HG03565 (cell line): ENCODE measurements around the gene ZNF217.
A peak's percentile ranks its signal among the peaks of the same experiment; 100 is the strongest.
"Not testable (repeated sequence)": the region's sequence is repeated elsewhere in the genome, so short reads cannot be mapped to it uniquely, and the experiment has no call there.

Experiments used
- ATAC-seq: cut with Tn5 transposase; IDR thresholded peaks from one replicate; pipeline ENCODE4 v1.9.1; 2021; ENCODE audit warnings: mild to moderate bottlenecking, moderate library complexity; ENCODE audit not compliant: unreplicated experiment

ZNF217 gene

DNA sequence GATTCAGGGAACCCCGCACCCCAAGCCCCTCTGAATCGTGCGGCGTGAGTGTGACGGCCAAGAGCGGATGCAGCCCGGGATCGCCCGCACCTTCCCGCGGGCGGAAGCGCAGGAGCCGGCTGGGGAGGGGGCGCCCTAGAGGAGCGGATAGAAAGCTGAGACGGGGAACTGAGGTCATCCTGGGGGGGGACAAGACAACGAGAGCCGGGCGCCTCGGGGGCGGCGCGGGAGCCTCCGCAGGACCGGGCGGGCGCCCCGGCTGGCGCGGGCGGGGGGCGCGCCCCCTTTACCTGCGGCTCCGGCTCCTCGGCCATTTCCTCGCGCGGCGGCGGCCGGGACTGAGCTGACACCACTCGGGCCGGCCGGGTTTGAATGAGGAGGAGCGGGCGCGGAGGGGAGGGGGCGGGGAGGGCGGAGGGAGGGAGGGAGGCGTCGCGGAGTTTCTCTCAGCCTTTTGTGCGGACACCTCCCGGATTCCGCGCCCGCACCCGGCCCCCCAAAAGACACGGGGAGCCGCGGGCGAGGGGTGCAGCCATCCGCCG, at the start of gene ZNF217:
Gene ZNF217 (minus strand): TSS at position 374 of the 542 bp plus-strand sequence. CDS start 11,013 bp downstream, outside the sequence.
- not testable (repeated sequence) for ATAC-seq

DNA sequence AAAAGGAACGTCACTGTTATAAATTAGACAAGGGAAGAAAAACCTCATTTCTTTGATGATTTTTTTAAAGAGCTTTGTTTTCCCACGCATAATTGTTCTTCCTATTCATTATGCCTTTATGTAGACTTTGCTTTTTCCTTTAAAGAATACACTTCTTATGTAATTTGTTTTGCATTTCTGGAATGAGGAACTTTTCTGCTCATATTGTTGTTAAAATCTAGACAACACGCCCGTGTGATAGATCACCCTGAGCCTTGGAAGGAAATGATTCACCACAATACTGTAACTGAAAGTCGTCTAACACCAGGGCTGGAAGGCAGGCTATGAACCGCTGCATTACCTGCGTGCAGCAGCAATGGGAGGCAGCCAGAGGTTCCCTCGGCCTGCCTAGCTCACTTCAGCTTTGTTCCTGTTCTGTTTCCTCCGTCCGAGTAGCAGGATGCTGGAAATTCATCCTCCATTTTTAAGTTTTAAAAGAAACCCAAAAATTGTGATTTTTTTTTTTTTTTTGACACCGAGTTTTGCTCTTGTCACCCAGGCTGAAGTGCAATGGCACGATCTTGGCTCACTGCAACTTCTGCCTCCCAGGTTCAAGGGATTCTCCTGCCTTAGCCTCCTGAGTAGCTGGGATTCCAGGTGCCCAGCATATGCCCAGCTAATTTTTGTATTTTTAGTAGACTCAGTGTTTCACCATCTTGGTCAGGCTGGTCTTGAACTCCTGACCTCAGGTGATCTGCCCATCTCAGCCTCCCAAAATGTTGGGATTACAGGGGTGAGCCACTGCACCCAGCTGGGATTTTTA, 49.6 kb upstream of the ZNF217 start:
- ATAC-seq, result peak; percentile 97

DNA sequence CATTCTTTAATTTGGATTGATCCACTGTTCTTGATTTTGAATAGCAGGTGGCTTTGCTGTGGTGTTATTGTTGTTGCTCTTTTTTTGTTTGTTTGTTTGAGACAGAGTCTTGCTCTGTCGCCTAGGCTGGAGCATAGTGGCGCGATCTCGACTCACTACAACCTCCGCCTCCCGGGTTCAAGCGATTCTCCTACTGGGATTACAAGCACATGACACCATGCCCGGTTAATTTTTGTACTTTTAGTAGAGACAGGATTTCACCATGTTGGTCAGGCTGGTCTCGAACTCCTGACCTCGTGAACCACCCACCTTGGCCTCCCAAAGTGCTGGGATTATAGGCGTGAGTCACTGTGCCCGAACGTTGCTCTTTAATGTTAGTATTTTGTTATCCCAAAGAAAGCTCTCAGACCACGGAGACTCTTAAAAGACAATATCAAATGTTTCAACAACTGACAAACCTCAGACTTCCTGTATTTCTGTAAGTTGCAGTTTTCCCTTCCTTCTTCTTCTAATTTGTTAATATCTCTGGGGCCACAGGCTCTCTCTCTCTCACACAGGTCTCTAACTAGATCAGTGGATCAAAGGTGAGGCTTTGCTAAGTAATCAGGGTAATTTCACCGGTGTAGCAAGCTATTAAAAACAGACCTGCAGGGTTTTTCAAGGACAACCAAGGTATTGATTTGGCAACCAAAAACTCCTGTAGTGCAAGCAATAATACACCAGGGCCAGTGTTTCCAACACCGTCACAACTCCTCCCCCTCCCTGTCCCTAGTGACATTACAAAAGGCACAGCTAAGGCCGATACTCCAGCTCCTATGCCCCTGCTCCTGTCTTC, 48.8 kb upstream of the ZNF217 start:
- peak; percentile 36 for ATAC-seq

DNA sequence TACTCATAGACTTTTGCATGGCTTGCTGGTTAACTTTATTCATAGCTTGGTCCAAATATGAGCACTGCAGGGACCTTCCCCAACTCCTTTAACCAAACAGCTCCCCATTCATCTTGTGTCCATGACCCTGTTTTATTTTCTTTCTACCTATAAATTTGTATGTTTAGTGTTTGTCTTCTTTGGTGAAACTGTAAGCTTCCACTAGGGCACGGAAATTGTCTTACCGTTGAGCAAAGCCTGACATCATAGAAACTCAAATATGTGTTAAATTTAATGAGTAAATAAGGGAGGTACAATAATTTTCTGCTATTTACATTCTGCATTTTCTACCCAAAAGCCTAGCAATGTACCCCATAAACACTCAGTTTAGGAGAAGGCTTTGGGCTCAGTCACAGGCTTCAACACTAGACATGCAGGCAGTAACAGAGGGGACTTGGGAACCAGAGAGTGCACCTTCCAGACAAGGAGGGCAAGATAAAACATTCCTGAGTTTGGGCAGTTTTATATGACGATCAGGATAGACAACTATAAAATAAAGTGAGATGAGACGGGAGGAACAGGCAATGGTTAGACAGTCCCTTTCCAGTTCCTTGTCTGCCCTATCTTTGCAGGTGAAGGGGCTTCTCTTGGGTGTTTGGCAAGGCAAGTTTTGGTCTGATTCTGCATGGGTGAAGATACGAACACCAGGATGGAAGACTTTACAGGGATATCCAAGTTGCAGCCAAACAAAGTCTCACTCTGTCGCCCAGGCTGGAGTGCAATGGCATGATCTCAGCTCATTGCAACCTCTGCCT, 46.2 kb upstream of the ZNF217 start:
- ATAC-seq, result no peak

DNA sequence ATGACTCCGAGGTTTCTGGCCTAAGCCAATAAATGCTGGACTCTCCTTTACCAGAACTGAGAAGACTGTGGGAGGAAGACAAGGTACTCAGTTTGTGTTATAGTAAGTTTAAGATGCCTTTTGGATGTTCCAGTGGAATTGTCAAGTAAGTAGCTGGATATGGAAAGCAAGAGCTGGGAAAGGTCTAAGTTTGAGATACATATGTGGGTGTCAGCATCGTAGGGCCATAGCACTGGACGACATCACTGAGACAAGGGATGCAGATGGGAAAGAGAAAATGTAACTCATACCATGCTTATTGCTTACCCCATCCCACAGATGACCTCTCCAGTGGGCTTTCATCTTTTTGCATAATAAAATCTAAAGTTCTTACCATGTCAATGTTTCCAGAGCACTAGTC, 45.5 kb upstream of the ZNF217 start:
- ATAC-seq, result no peak

DNA sequence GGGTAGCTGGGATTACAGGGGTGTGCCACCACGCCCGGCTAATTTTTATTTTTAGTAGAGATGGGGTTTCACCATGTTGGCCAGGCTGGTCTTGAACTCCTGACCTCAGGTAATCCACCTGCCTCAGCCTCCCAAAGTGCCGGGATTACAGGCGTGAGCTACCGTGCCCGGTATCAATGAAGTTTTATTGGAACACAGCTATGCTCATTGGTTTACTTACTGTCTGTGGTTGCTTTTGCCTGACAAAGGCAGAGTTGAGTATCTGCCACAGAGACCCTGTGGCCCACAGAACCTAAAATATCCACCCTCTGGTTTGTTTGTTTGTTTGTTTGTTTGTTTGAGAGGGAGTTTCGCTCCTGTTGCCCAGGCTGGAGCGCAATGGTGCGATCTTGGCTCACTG, 43.7 kb upstream of the ZNF217 start:
- not testable (repeated sequence) for ATAC-seq

DNA sequence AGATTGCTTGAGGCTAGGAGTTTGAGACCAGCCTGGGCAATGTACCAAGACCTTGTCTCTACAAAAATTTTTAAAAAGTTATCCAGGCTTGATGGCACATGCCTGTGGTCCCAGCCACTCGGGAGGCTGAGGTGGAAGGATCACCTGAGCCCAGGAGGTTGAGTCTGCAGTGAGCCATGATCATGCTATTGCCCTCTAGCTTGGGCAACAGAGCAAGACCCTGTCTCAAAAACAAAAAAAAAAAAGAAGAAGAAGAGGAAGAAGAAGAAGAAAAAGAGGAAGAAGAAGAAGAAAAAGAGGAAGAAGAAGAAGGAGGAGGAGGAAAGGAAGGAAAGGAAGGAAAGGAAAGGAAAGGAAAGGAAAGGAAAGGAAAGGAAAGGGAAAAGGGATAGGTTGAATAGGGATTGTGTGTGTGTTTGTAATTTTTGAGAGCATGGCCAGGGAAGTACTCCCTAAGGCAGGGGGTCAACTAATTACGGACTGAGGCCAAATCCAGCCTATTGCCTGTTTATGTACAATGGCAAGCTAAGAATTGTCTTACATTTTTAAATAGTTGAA, 43.0 kb upstream of the ZNF217 start:
- no peak for ATAC-seq

DNA sequence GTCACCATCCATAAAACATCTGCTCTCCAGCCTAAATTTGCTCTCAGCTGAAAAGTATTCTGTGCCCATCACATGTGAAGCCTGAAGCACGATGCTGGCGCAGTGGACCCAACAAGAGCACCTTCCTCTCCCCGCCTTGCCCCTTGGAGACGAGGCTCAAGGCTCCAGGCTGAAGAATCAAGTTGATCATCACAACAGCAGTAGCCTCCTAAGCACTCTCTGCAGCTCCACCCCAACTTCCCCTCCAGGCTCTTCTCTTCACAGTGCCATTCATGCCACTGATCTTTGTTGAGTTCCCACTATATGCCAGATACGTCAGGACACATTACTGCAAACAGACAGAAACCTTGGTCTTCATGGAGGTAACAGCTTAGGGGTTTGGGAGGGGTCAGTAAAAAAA, 41.6 kb upstream of the ZNF217 start:
- no peak for ATAC-seq

DNA sequence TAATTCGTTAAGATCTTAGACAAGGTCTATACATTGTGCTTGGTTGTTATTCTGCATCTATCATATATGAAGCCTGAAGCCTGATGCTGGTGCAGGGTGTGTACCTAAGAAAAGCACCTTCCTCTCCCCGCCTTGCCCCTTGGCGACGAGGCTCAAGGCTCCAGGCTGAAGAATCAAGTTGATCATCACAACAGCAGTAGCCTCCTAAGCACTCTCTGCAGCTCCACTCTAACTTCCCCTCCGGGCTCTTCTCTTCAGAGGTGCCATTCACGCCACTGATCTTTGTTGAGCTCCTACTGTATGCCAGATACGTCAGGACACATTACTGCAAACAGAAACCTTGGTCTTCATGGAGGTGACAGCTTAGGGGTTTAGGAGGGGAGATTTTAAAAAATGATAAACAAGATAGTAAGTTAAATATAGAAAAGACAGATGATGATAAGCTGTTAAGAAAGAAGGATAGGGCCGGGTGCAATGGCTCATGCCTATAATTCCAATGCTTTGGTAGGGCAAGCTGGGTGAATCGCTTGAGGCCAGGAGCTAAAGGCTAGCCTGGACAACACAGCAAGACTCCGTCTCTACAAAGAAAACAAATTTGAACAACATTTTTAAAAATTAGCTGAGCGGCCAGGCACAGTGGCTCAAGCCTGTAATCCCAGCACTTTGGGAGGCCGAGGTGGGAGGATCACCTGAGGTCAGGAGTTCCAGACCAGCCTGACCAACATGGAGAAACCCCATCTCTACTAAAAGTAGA, 38.4 kb upstream of the ZNF217 start:
- no peak for ATAC-seq

DNA sequence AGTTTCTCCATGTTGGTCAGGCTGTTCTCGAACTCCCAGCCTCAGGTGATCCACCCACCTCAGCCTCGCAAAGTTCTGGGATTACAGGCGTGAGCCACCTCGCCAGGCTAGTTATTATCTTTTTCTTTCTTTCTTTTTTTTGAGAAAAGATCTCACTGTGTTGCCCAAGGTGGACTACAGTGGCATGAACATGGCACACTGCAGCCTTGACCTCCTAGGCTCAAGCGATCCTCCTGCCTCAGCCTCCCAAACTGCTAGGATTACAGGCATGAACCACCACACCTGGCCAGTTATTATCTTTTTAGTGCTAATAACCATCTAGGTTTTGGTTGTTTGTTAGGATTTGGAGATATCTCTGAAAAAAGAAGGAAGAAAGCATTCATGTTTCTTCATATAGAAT, 35.8 kb upstream of the ZNF217 start:
- no peak for ATAC-seq

DNA sequence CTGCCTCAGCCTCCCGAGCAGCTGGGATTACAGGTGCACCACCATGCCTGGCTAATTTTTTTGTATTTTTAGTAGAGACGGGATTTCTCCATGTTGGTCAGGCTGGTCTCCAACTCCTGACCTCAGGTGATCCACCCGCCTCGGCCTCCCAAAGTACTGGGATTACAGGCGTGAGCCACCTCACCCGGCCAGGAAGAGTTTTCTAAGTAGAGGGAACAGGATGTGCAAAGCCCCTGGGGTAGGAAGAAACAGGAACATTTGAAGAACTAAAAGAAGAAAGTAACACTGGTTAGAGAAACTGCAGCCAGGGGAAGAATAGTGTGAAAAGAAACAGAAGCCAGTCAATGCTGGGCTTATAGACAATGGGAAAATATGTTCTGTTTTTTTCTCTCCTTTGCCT, 35.1 kb upstream of the ZNF217 start:
- ATAC-seq, result not testable (repeated sequence)

DNA sequence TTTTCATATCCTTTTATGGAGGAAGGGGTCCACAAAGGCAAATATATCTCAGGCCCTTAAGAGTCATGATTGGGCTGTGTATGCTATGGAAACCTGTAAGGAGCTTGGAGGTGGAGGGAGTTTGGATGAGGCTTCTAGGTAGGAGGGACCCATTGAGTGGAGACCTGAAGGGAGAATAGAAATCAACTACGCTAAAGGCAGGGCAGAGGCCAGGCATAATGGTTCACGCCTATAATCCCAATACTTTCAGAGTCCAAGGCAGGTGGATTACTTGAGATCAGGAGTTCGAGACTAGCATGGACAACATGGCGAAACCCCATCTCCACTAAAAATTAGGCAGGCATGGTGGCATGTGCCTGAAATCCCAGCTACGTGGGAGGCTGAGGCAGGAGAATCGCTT, 34.4 kb upstream of the ZNF217 start:
- ATAC-seq, result no peak

DNA sequence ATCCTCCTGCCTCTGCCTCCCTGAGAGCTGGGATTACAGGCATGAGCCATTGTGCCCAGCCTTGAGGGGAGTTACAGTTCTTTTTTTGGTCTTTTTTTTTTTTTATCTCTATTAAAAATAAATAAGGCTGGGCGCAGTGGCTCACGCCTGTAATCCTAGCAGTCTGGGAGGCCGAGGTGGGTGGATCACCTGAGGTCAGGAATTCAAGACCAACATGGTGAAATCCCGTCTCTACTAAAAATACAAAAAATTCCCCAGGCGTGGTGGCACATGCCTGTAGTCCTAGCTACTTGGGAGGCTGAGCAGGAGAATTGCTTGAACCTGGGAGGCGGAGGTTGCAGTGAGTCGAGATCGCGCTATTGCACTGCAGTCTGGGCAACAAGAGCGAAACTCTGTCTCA, 33.4 kb upstream of the ZNF217 start:
- not testable (repeated sequence) for ATAC-seq

DNA sequence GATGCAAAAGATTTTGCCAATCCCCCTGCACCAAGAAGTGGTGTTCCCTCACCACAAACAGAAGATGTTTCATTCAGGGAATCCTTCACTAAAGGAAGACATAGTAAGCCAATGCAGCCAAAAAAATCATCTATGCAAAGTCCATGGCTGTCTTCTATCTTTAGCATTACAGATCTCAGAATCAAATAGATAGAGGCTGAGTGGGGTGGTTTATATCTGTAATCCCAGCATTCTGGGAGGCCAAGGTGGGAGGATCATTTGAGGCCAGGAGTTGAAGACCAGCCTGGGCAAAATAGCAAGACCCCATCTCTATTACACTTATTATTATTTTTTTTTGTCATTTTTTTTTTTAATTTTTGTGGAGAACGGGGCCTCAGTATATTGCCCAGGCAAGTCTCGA, 32.9 kb upstream of the ZNF217 start:
- no peak for ATAC-seq

DNA sequence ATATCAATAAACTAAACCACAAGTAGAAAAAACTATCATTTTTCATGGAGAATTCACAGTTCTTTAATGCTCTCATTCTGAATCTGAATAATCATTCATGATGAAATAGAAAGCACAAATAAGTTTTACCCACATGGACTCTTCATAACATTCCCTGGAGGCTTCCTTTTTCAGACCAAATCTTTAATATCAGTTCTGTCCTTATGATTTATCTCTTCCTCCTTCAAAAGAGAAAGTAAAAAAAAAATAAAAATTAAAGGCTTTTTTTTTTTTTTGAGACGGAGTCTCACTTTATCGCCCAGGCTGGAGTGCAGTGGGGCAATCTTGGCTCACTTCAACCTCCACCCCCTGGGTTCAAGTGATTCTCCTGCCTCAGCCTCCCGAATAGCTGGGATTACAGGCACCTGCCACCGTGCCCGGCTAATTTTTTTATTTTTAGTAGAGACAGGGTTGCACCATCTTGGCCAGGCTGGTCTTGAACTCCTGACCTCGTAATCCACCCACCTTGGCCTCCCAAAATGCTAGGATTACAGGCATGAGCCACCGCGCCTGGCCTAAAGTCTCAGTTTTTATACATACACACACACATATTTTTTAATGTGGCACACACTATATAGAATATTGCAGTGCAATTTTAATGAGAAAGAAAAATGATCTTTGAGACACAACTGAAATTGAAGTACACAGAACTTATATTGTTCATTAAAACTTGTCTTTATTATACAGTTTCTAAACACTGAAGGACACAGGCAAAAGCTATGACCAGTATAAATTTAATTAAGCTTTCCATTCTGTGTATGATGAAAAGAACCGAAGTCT, 31.9 kb upstream of the ZNF217 start:
- ATAC-seq, result no peak

DNA sequence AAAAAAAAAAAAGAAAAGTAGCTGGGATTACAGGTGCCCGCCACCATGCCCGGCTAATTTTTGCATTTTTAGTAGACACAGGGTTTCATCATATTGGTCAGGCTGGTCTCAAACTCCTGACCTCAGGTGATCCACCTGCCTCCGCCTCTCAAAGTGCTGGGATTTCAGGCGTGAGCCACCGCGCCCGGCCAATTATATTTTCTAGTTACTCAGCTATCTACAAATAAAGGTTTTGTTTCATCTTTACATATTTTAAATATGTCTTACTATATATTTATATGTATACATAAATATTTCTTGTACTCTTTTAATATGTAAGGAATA, 31.2 kb upstream of the ZNF217 start:
- not testable (repeated sequence) for ATAC-seq

DNA sequence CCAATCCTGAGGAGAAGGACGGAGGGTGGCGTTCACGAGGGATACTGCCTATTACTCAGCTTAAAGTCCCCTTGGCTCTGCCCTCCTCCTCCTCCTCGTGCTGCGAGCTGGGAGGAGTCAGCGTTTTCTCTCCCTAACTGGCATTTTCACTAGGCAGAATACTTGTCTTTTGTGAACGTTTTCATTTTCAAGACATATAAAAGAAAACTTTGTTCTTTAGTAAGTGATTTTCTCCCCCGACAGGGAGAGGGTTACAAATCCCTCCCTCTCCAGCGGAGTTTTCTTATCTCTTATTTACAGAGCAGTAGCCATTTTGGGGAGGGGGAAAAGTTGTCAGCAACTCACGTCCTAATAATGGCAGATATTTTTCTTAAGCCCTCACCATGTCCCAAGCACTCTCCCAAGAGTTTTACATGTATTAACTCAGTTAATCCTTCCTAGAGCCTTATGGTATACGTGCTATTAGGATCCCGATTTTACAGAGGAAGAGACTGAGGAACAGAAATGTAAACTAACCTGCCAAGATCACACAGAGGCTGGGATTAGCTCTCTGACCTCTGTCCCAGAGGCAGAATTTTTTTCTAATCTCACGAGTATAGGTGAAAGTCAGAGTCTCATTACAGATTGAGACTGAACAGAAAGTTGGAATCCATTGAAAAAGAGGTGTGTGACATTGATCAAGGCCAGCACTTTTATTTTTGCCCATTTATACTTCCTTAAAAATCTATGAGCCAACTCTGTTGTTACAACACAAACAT, 30.0 kb upstream of the ZNF217 start:
- ATAC-seq, result peak; percentile 32

DNA sequence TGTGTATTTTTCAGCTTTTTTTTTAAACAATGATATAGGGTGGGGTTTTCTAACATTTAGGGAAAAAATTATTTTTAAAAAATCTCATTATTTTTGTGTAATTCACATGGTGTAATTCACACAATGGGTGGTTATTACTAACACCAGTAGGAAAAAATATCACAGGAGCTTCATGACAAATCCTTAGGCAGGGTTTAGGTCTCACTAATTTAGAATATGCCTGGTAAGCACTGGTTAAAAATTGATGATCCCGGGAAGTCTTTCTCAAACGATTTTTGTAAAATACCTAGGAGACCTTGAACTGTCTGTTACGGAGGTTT, 29.5 kb upstream of the ZNF217 start:
- ATAC-seq, result no peak
